ENCODE data around the gene KRTAP5-4.
"Not testable (repeated sequence)": the region's sequence is repeated elsewhere in the genome, so short reads cannot be mapped to it uniquely, and the experiment has no call there.

KRTAP5-4 gene

DNA sequence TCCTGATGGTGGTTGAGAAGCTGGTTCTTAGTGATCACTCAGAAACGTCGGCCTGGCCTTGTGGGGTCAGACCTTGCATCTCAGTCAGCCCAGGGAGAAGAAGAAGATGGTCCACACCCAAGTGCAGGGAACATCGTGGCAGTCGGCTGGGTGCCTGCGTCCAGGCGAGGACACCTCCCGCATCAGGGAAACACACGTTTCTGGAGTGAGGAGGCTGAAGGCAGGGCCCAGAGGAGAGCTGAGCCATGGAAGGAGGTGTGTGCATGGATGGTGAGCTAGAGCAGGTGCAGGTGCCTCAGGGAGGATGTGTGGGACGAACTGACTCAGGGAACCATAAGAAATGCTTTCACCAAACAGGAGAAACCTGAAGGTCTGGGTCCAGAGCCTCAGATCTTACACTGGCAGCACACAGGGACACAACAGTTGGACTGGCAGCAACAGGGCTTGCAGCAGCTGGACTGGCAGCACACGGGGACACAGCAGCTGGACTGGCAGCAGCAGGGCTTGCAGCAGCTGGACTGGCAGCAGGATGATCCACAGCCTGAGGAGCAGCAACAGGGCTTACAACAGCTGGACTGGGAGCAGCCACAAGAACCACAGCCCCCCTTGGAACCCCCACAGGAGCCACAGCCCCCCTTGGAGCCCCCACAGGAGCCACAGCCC, 24.5 kb downstream of the KRTAP5-4 start:
- no peak overlapping the region for H2AFZ ChIP-seq (ENCODE audit: low read length)
- TF ChIP-seq, protein P1, sequence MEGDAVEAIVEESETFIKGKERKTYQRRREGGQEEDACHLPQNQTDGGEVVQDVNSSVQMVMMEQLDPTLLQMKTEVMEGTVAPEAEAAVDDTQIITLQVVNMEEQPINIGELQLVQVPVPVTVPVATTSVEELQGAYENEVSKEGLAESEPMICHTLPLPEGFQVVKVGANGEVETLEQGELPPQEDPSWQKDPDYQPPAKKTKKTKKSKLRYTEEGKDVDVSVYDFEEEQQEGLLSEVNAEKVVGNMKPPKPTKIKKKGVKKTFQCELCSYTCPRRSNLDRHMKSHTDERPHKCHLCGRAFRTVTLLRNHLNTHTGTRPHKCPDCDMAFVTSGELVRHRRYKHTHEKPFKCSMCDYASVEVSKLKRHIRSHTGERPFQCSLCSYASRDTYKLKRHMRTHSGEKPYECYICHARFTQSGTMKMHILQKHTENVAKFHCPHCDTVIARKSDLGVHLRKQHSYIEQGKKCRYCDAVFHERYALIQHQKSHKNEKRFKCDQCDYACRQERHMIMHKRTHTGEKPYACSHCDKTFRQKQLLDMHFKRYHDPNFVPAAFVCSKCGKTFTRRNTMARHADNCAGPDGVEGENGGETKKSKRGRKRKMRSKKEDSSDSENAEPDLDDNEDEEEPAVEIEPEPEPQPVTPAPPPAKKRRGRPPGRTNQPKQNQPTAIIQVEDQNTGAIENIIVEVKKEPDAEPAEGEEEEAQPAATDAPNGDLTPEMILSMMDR (conservative IDR thresholded peaks at IDR 0.05; ENCODE audit: low read length): no peak
- TF ChIP-seq EZH2phosphoT487 (IDR thresholded peaks at IDR 0.05; ENCODE audit: borderline replicate concordance): no peak
- H3K79me2 ChIP-seq (ENCODE audit: insufficient read depth, low read length): no peaks in the 10 kb centered on the region
- no peaks in the 10 kb centered on the region for H3K27me3 ChIP-seq (ENCODE audit: insufficient read depth, low read length, poor library complexity, severe bottlenecking)
- H3K9me2 ChIP-seq (replicated peaks; ENCODE audit: low read depth, low read length): no peaks in the 10 kb centered on the region
- no peaks in the 10 kb centered on the region for H3K9me3 ChIP-seq (ENCODE audit: insufficient read depth, low read depth, low read length)
- H4K20me1 ChIP-seq (ENCODE audit: insufficient read depth, low read length, poor library complexity, severe bottlenecking): no peaks in the 10 kb centered on the region
- no peaks in the 10 kb centered on the region for H3F3A ChIP-seq (ENCODE audit: low read depth)
- no peak overlapping the region for H3K4me3 ChIP-seq (ENCODE audit: low read length, poor library complexity, severe bottlenecking)
- no peaks in the 10 kb centered on the region for H3K36me3 ChIP-seq (ENCODE audit: insufficient read depth, low read length)
- H3K4me2 ChIP-seq (ENCODE audit: low read depth, low read length, poor library complexity, severe bottlenecking): no peak overlapping the region
- H3K4me1 ChIP-seq (ENCODE audit: insufficient read depth, low read length, poor library complexity, severe bottlenecking): no peaks in the 10 kb centered on the region
- H3K9ac ChIP-seq (ENCODE audit: low read depth, low read length, poor library complexity, severe bottlenecking): no peak overlapping the region

GRCh38 chr11:1596576-1597121, 25.3 kb downstream of the KRTAP5-4 start:
- not testable (repeated sequence) for H2AFZ ChIP-seq (ENCODE audit: low read length); H3K4me2 ChIP-seq (ENCODE audit: low read depth, low read length, poor library complexity, severe bottlenecking); H3K4me3 ChIP-seq (ENCODE audit: low read length, poor library complexity, severe bottlenecking); H3K9me3 ChIP-seq (ENCODE audit: insufficient read depth, low read depth, low read length); H3K79me2 ChIP-seq (ENCODE audit: insufficient read depth, low read length); H3K9ac ChIP-seq (ENCODE audit: low read depth, low read length, poor library complexity, severe bottlenecking); H3K36me3 ChIP-seq (ENCODE audit: insufficient read depth, low read length); H3K27me3 ChIP-seq (ENCODE audit: insufficient read depth, low read length, poor library complexity, severe bottlenecking); H3K4me1 ChIP-seq (ENCODE audit: insufficient read depth, low read length, poor library complexity, severe bottlenecking); H3K9me2 ChIP-seq (replicated peaks; ENCODE audit: low read depth, low read length); H4K20me1 ChIP-seq (ENCODE audit: insufficient read depth, low read length, poor library complexity, severe bottlenecking); H3F3A ChIP-seq (ENCODE audit: low read depth)

DNA sequence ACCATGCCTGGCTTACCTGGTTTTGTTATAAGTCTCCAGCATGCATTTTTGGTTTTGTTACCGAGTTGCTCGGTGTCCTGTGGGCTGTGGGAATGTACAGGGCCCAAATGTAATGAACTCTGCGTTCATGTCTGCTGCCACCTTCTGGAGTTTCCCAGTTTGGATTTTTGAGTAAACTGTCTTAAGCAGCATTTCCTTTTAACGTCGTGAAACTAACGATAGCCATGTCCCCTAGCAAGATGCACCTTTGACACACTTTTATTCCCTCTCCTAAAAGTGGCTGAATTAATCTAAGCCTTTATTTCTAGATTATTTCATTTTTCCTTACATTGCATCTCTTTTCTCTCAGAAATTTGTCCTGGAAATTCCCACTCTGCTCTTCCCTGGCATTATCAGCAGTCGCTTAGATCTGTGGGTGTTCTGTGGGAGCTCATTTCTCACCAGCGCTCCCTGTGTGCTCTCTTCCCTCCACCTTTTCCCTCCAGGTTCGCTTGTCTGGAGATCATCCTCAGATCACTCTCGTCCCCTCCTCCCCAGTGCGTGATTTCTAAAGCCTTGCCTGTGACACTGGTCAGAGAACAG, 25.9 kb downstream of the KRTAP5-4 start:
- H4K20me1 ChIP-seq (ENCODE audit: insufficient read depth, low read length, poor library complexity, severe bottlenecking); H3K36me3 ChIP-seq (ENCODE audit: insufficient read depth, low read length): not testable (repeated sequence)

DNA sequence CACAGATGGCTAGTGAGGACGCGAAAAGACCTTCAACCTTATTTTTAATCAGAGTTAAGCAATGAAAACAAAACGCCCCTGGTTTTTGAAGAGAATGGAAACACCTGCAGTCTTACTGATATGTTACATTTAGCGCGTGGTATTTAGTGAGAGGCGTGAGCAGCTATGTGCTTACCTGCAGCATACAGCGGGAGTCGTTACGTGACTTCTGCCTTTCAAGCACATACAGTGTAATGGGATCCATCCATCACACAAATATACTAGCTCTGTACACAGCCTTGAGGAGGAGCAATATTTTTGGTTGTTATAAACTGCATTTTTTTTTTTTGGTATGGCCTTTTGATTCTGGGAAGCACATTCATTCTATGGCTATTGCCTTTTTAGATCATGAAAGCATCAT, 29.3 kb downstream of the KRTAP5-4 start:
- Histone ChIP-seq H3F3A (ENCODE audit: low read depth) (no peaks in the 10 kb centered on the region), H3K27me3 (ENCODE audit: insufficient read depth, low read length, poor library complexity, severe bottlenecking) (no peaks in the 10 kb centered on the region)

More for the DNA sequence above, 25.9 kb downstream of the KRTAP5-4 start:
- not testable (repeated sequence) for H3F3A ChIP-seq (ENCODE audit: low read depth); H3K4me3 ChIP-seq (ENCODE audit: low read length, poor library complexity, severe bottlenecking); H3K79me2 ChIP-seq (ENCODE audit: insufficient read depth, low read length); H2AFZ ChIP-seq (ENCODE audit: low read length); H3K4me2 ChIP-seq (ENCODE audit: low read depth, low read length, poor library complexity, severe bottlenecking); H3K9ac ChIP-seq (ENCODE audit: low read depth, low read length, poor library complexity, severe bottlenecking); H3K9me3 ChIP-seq (ENCODE audit: insufficient read depth, low read depth, low read length); H3K27me3 ChIP-seq (ENCODE audit: insufficient read depth, low read length, poor library complexity, severe bottlenecking); H3K9me2 ChIP-seq (replicated peaks; ENCODE audit: low read depth, low read length); H3K4me1 ChIP-seq (ENCODE audit: insufficient read depth, low read length, poor library complexity, severe bottlenecking)

More for the DNA sequence above, 29.3 kb downstream of the KRTAP5-4 start:
- H3K9ac ChIP-seq (ENCODE audit: low read depth, low read length, poor library complexity, severe bottlenecking): no peak overlapping the region
- no peaks in the 10 kb centered on the region for H3K4me1 ChIP-seq (ENCODE audit: insufficient read depth, low read length, poor library complexity, severe bottlenecking)
- no peaks in the 10 kb centered on the region for H3K36me3 ChIP-seq (ENCODE audit: insufficient read depth, low read length)
- no peak for TF ChIP-seq EZH2phosphoT487 (IDR thresholded peaks at IDR 0.05; ENCODE audit: borderline replicate concordance)
- TF ChIP-seq, protein P1 (conservative IDR thresholded peaks at IDR 0.05; ENCODE audit: low read length): no peak
- H3K79me2 ChIP-seq (ENCODE audit: insufficient read depth, low read length): no peaks in the 10 kb centered on the region
- no peak overlapping the region for H2AFZ ChIP-seq (ENCODE audit: low read length)
- no peaks in the 10 kb centered on the region for H4K20me1 ChIP-seq (ENCODE audit: insufficient read depth, low read length, poor library complexity, severe bottlenecking)
- H3K4me2 ChIP-seq (ENCODE audit: low read depth, low read length, poor library complexity, severe bottlenecking): no peak overlapping the region
- H3K4me3 ChIP-seq (ENCODE audit: low read length, poor library complexity, severe bottlenecking): no peak overlapping the region
- no peaks in the 10 kb centered on the region for H3K9me3 ChIP-seq (ENCODE audit: insufficient read depth, low read depth, low read length)
- no peaks in the 10 kb centered on the region for H3K9me2 ChIP-seq (replicated peaks; ENCODE audit: low read depth, low read length)
